Measurements from ENCODE around the gene ITPKB. TPM values are rescaled to one million over a fixed set of nuclear protein-coding genes. Genes with fewer than 3 reads are reported as not detected.

Gene ITPKB
- total RNA-seq, 1 donor from 2014 or later = 21.2 TPM

- DNase-seq (ENCODE audit: low spot score in 2 of 2, unreplicated experiment in 2 of 2) = no peak
- no peak for TF ChIP-seq CTCF (IDR thresholded peaks at IDR 0.05; ENCODE audit: unreplicated experiment)
- Mint-ChIP-seq H3K4me1 (peaks cover 37% of the 10 kb centered on the region), H3K36me3 (peaks cover 8% of the 10 kb centered on the region), H3K27me3 (ENCODE audit: low read depth) (no peaks in the 10 kb centered on the region), H3K27ac (no peak overlapping the region), H3K9me3 (no peaks in the 10 kb centered on the region), H3K4me3 (no peak overlapping the region)
Measured at GRCh38 chr1:226652613-226653012, 86.5 kb downstream of the ITPKB start.

- TF ChIP-seq CTCF (IDR thresholded peaks at IDR 0.05; ENCODE audit: unreplicated experiment) = no peak
- H3K9me3 Mint-ChIP-seq = no peaks in the 10 kb centered on the region
- no peak for DNase-seq (ENCODE audit: low spot score in 2 of 2, unreplicated experiment in 2 of 2)
- H3K4me3 Mint-ChIP-seq = no peak overlapping the region
- peaks cover 8% of the 10 kb centered on the region for H3K36me3 Mint-ChIP-seq
- no peak overlapping the region for H3K27ac Mint-ChIP-seq
- H3K4me1 Mint-ChIP-seq = peaks cover 28% of the 10 kb centered on the region
- H3K27me3 Mint-ChIP-seq (ENCODE audit: low read depth) = no peaks in the 10 kb centered on the region
Measured at GRCh38 chr1:226651732-226652105, 87.4 kb downstream of the ITPKB start.

GRCh38 chr1:226651041-226651731, 87.9 kb downstream of the ITPKB start:
- Mint-ChIP-seq H3K36me3 (peaks cover 11% of the 10 kb centered on the region), H3K9me3 (no peaks in the 10 kb centered on the region), H3K4me1 (peaks cover 23% of the 10 kb centered on the region), H3K27me3 (ENCODE audit: low read depth) (no peaks in the 10 kb centered on the region), H3K27ac (no peak overlapping the region), H3K4me3 (no peak overlapping the region)
- no peak for TF ChIP-seq CTCF (IDR thresholded peaks at IDR 0.05; ENCODE audit: unreplicated experiment)
- no peak for DNase-seq (ENCODE audit: low spot score in 2 of 2, unreplicated experiment in 2 of 2)

- no peak for DNase-seq (ENCODE audit: low spot score in 2 of 2, unreplicated experiment in 2 of 2)
- H3K36me3 Mint-ChIP-seq = peaks cover 11% of the 10 kb centered on the region
- H3K4me1 Mint-ChIP-seq = peaks cover 15% of the 10 kb centered on the region
- H3K27ac Mint-ChIP-seq = no peak overlapping the region
- H3K4me3 Mint-ChIP-seq = no peak overlapping the region
- no peak for TF ChIP-seq CTCF (IDR thresholded peaks at IDR 0.05; ENCODE audit: unreplicated experiment)
- H3K9me3 Mint-ChIP-seq = no peaks in the 10 kb centered on the region
- H3K27me3 Mint-ChIP-seq (ENCODE audit: low read depth) = no peaks in the 10 kb centered on the region
Measured at GRCh38 chr1:226650236-226650841, 88.7 kb downstream of the ITPKB start.

- H3K27me3 Mint-ChIP-seq (ENCODE audit: low read depth) = no peaks in the 10 kb centered on the region
- H3K9me3 Mint-ChIP-seq = no peaks in the 10 kb centered on the region
- peaks cover 11% of the 10 kb centered on the region for H3K36me3 Mint-ChIP-seq
- H3K4me3 Mint-ChIP-seq = no peak overlapping the region
- H3K27ac Mint-ChIP-seq = no peak overlapping the region
- no peak for TF ChIP-seq CTCF (IDR thresholded peaks at IDR 0.05; ENCODE audit: unreplicated experiment)
- DNase-seq (ENCODE audit: low spot score in 2 of 2, unreplicated experiment in 2 of 2) = no peak
- peaks cover 14% of the 10 kb centered on the region for H3K4me1 Mint-ChIP-seq
Measured at GRCh38 chr1:226649780-226650179, 89.3 kb downstream of the ITPKB start.

Data from mesothelial cell of epicardium (in vitro differentiated cells).